Measurements from ENCODE around the gene CCDC15.

Gene CCDC15

DNA sequence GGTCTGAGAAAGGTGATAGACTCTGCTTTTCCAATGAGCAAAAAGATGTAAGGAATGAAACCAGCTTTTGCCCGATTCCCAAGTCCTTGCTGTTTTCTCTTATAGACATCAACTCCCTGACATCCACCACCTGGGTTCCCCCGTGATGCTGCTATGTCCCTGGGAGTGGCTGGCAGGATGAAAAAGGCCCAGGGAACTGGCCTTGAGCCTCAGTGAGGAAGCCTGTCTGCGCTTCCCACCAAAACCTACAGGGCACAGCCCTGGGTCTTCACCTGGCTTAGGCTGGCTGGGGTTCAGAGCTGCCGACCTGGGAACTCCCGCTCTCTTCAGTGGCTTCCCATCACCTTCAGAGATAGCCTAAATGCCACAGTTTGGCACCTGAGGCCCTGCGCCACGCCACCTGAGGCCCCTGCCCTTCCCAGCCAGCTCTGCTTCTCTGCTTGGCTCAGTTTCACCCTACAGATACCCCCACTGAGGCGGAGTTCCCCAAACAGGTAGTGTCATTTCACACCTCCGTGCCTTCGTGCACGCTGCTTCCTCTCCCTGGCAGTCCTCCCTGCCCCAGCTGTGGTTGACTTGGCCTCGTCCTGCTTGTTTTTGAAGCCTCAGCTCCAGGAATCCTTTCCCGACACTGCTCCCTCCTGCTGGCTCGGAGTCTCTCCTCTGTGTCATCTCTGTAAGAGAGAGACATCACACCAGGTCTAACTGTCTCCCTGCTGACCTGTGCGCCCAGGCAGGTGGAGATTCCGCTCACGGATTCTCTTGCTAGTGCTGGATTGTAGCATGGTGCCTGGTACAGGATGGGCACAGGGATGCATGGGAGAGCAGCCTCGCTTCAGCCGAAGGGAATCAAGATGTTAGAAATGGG lies 119.8 kb downstream of the CCDC15 start:
- DNase-seq (ENCODE audit: extremely low read depth, low read depth): no peak
- TF ChIP-seq, protein P1, sequence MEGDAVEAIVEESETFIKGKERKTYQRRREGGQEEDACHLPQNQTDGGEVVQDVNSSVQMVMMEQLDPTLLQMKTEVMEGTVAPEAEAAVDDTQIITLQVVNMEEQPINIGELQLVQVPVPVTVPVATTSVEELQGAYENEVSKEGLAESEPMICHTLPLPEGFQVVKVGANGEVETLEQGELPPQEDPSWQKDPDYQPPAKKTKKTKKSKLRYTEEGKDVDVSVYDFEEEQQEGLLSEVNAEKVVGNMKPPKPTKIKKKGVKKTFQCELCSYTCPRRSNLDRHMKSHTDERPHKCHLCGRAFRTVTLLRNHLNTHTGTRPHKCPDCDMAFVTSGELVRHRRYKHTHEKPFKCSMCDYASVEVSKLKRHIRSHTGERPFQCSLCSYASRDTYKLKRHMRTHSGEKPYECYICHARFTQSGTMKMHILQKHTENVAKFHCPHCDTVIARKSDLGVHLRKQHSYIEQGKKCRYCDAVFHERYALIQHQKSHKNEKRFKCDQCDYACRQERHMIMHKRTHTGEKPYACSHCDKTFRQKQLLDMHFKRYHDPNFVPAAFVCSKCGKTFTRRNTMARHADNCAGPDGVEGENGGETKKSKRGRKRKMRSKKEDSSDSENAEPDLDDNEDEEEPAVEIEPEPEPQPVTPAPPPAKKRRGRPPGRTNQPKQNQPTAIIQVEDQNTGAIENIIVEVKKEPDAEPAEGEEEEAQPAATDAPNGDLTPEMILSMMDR (IDR thresholded peaks at IDR 0.05; ENCODE audit: low read depth, low read length): no peak

DNA sequence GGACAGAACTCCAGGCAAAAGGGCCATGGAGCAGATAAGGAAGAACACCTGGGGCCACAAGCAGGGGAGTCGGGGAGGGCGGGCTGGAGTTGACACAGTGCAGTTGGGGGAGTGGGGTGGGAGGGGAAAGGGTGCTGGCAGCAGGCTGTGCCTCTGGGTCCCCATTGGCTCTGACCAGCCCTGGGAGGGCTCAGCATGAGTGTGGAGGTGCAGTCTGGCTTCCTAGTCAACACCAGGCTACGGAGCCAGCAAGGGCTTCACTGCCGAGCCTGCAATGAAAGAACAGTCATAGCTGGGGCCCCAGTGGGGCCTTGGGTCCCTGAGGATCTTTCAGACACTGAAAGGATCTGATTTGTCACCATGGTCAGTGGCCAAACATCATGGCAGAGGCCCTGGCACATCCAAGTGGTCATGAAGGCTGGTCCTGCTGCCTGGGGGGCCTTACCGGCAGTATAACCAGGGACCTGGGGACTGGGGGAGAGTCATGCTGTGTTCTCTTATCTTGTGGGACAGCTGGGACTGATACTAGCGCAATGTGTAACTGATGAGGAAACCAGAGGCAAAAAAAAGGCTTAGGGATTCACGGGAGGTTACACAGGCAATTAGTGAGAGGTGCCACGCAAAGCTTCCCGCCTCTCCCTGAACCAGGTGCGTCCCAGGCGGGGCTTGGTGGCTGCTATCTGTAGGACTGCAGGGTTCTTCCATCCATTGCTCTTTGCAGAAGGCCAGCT lies 120.7 kb downstream of the CCDC15 start:
- no peak for DNase-seq (ENCODE audit: extremely low read depth, low read depth)
- TF ChIP-seq, protein P1 (IDR thresholded peaks at IDR 0.05; ENCODE audit: low read depth, low read length): no peak

DNA sequence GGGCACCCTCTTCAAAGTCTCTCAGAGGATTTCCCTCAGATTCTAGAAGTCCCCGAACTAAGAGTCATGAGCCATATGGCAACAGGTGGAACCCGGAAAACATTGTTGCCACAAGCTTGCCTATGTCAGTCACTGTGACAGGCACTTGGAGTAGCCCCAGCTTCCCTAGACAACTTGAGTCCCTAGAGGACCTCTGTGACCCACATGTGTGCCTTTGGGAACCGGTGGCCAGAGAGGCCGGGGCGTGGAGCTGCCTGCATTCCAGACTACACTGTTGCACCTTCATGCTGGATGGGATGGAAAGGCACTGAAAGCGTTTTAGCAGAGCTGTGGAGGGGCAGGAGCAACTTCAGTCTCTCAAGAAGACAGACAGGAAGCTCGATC lies 121.2 kb downstream of the CCDC15 start:
- TF ChIP-seq, protein P1 (IDR thresholded peaks at IDR 0.05; ENCODE audit: low read depth, low read length): no peak
- DNase-seq (ENCODE audit: extremely low read depth, low read depth): no peak

DNA sequence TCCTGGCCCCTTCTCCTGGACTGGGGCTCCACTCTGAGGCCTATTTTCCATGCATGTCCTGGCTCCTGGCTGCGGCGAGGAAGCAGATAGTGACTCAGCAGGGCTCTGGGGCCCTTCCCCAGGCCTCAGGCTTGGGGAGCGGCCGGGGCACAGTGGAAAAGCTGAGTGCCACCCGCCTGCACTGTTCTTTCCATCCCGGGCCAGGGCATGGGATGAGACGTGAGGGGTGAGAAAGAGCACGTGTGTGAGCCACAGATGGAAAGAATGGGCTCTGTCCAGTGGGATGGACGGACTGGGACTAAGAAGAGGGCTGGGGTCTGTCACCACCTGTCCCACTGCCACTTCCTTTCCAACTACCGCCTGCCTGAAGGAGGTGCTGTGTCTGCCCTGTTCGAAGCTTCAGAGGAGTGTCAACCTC lies 121.9 kb downstream of the CCDC15 start:
- DNase-seq (ENCODE audit: extremely low read depth, low read depth): no peak
- TF ChIP-seq, protein P1 (IDR thresholded peaks at IDR 0.05; ENCODE audit: low read depth, low read length): no peak

DNA sequence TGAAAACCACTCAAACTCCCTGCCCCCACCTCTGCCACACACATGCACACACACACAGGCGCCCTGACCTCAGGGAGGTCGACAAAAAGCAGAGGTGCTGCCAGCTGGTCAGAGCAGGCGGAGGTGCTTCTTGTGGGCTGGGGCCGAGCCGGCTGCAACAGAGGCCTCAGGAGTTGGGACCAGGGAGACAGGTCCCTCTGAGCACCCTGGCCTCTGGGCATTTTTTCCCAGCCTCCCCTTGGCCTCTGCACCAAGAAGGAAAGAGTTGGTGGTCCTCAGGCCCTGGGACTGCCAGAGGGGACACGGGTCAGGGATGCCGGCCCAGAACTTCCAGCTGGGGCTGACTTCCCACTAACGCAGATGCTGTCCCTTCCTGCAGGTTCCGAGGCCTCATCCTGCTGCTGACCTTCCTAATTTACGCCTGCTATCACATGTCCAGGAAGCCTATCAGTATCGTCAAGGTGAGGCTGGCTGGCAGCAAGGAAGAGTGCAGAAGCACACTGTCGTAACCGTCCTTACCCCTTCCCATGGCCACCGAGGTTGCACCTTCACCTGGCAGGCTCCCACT lies 122.5 kb downstream of the CCDC15 start:
- no peak for DNase-seq (ENCODE audit: extremely low read depth, low read depth)
- TF ChIP-seq, protein P1 (IDR thresholded peaks at IDR 0.05; ENCODE audit: low read depth, low read length): no peak

DNA sequence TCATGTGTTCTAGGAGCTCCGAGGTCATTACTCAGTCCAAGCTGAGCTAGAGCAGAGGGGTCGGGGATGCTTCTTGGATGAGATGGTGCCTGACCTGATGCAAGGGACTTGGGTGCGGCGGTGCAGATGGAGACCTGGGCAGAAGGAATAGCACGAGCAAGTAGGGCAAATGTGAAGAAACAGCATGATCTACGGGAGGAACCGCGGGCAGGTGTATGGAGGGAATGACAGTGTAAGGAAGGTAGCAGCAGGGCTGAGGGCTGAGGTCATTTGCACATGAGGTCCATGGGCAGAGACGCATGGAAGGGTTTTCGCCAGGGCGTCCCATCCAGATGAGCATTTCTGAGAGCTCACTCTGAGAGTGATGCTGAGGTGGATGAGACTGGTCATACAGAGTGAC lies 124.0 kb downstream of the CCDC15 start:
- TF ChIP-seq, protein P1 (IDR thresholded peaks at IDR 0.05; ENCODE audit: low read depth, low read length): no peak
- DNase-seq (ENCODE audit: extremely low read depth, low read depth): no peak
